Caco-2 (cell line): Measurements from ENCODE around the gene WBP1L. TPM values are rescaled to one million over a fixed set of nuclear protein-coding genes. Genes with fewer than 3 reads are reported as not detected.

Experiments used
- BruUV-seq: library from RNA; stranded (reverse); fragments of 400-500 nt; replicated peaks from 2 replicates; lab custom pipeline; 2021; lab: Mats Ljungman, UMichigan
- CTCF ChIA-PET: fragments of 300-600 bp; sonication (Branson Sonifier 250); formaldehyde crosslinking; loops from one replicate; lab custom pipeline; 2022; ENCODE audit warnings: antibody characterized with exemption; lab: Charles Lee
- POLR2A ChIA-PET: fragments of 300-600 bp; sonication (Branson Sonifier 250); formaldehyde crosslinking; loops from one replicate; lab custom pipeline; 2022; ENCODE audit warnings: antibody characterized with exemption; lab: Charles Lee
- DNase-seq, 2 experiments: peaks; one replicate each; pipeline versions ENCODE4 v3.0.0 to v3.0.0-alpha.2; 2020 to 2022
- H3K27me3 ChIP-seq: replicated peaks from 2 replicates; pipeline ENCODE4 v1.6.0; 2011; ENCODE audit warnings: low read length; ENCODE audit not compliant: control insufficient read depth, insufficient read depth
- H3K36me3 ChIP-seq: 2 replicates; pipeline ENCODE4 v1.5.1; 2011; ENCODE audit warnings: low read length; ENCODE audit not compliant: control insufficient read depth, insufficient read depth
- H3K4me1 ChIP-seq: fragments of 250-450 bp; sonication (Bioruptor Pico); 2 replicates; pipeline ENCODE4 v1.5.1; 2020; ENCODE audit warnings: mild to moderate bottlenecking
- H3K4me3 ChIP-seq: 2 replicates; pipeline ENCODE4 v1.5.1; 2011; ENCODE audit warnings: low read depth, mild to moderate bottlenecking, control low read depth, low read length
- H3K9me3 ChIP-seq: fragments of 250-450 bp; sonication (Bioruptor Pico); 2 replicates; pipeline ENCODE4 v1.5.1; 2020; ENCODE audit warnings: mild to moderate bottlenecking, moderate library complexity
- H3K27ac Mint-ChIP-seq: one replicate; pipeline ENCODE4 v1.8.0; 2022; ENCODE audit warnings: mixed read lengths; ENCODE audit not compliant: unreplicated experiment
- H3K27me3 Mint-ChIP-seq: one replicate; pipeline ENCODE4 v1.8.0; 2022; ENCODE audit warnings: mixed read lengths; ENCODE audit not compliant: insufficient read depth, unreplicated experiment
- H3K36me3 Mint-ChIP-seq: one replicate; pipeline ENCODE4 v1.8.0; 2022; ENCODE audit warnings: mild to moderate bottlenecking, mixed read lengths; ENCODE audit not compliant: insufficient read depth, unreplicated experiment
- H3K4me1 Mint-ChIP-seq: one replicate; pipeline ENCODE4 v1.8.0; 2022; ENCODE audit warnings: low read depth, mixed read lengths; ENCODE audit not compliant: unreplicated experiment
- H3K4me3 Mint-ChIP-seq: one replicate; pipeline ENCODE4 v1.8.0; 2022; ENCODE audit warnings: mild to moderate bottlenecking, moderate library complexity, mixed read lengths; ENCODE audit not compliant: unreplicated experiment
- H3K9me3 Mint-ChIP-seq: one replicate; pipeline ENCODE4 v1.8.0; 2022; ENCODE audit warnings: mixed read lengths; ENCODE audit not compliant: unreplicated experiment
- intact Hi-C: fragments of 100-400 bp; cut with micrococcal nuclease; formaldehyde crosslinking; loops from one replicate; pipeline ENCODE4 v1.10.0; 2022; ENCODE audit not compliant: unreplicated experiment
- total RNA-seq: library from RNA; stranded (reverse); gene quantifications from 2 replicates; pipeline ENCODE4 v1.2.3, GENCODE V29; 2022
- TF ChIP-seq, protein P1 (sequence below), 2 experiments: fragments of 200-600 bp in 1 of 2; IDR thresholded peaks; 1 replicate in 1 of 2; 2 replicates in 1 of 2; pipeline versions ENCODE4 v1.5.1 to v1.8.0; 2011 to 2022; ENCODE audit warnings: antibody characterized with exemption in 1 of 2, control low read depth in 1 of 2, inconsistent platforms in 1 of 2, low read depth in 1 of 2, low read length in 1 of 2, mild to moderate bottlenecking in 1 of 2, moderate library complexity in 1 of 2; ENCODE audit not compliant: insufficient read depth in 1 of 2, severe bottlenecking in 1 of 2, unreplicated experiment in 1 of 2

Gene WBP1L
- total RNA-seq, 1 experiment from 2014 or later, result 28.2 TPM

DNA sequence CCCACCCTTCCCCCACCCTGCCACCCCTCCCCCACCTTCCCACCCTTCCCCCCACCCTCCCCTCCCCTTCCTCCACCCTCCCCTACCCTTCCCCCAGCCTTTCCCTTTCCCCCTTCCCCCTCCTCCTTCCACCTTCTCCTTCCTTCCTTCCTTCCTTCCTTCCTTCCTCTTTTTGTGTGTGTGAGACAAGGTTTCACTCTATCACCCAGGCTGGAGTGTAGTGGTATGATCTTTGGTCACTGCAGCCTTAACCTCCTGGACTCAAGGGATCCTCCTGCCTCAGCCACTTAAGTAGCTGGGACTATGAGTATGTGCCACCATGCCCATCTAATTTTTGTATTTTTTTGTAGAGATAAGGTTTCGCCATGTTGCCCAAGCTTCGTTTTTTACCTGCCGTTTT is 58.2 kb downstream of the WBP1L start:
- H3K4me1 ChIP-seq, result no peaks in the 10 kb centered on the region
- no peaks in the 10 kb centered on the region for H3K9me3 Mint-ChIP-seq
- no peaks in the 10 kb centered on the region for H3K27me3 ChIP-seq
- intact Hi-C loops, result no loop called here
- no peak overlapping the region for H3K4me3 Mint-ChIP-seq
- H3K36me3 ChIP-seq, result no peaks in the 10 kb centered on the region; the same call in 1 of the 2 replicates
- H3K27ac Mint-ChIP-seq, result peak overlapping the region; percentile 54
- DNase-seq, result no peak
- peaks cover 14% of the 10 kb centered on the region for H3K36me3 Mint-ChIP-seq
- ChIA-PET CTCF (interaction anchor here (0.6 to 0.7 kb wide), 3 partner anchors 30 to 100 kb away, joined by 3 to 5 read pairs (median 3); no protein-coding TSS in a partner anchor), POLR2A (no interaction called here)
- no peaks in the 10 kb centered on the region for H3K27me3 Mint-ChIP-seq
- peaks cover 7% of the 10 kb centered on the region for H3K4me1 Mint-ChIP-seq
- no peaks in the 10 kb centered on the region for H3K9me3 ChIP-seq
- no peak overlapping the region for H3K4me3 ChIP-seq
- TF ChIP-seq, protein P1, sequence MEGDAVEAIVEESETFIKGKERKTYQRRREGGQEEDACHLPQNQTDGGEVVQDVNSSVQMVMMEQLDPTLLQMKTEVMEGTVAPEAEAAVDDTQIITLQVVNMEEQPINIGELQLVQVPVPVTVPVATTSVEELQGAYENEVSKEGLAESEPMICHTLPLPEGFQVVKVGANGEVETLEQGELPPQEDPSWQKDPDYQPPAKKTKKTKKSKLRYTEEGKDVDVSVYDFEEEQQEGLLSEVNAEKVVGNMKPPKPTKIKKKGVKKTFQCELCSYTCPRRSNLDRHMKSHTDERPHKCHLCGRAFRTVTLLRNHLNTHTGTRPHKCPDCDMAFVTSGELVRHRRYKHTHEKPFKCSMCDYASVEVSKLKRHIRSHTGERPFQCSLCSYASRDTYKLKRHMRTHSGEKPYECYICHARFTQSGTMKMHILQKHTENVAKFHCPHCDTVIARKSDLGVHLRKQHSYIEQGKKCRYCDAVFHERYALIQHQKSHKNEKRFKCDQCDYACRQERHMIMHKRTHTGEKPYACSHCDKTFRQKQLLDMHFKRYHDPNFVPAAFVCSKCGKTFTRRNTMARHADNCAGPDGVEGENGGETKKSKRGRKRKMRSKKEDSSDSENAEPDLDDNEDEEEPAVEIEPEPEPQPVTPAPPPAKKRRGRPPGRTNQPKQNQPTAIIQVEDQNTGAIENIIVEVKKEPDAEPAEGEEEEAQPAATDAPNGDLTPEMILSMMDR (IDR thresholded peaks at IDR 0.05; ENCODE audit: insufficient read depth in 1 of 2, low read depth in 1 of 2, low read length in 1 of 2, severe bottlenecking in 1 of 2, unreplicated experiment in 1 of 2), result no peak
- BruUV-seq, result no TSS peak

DNA sequence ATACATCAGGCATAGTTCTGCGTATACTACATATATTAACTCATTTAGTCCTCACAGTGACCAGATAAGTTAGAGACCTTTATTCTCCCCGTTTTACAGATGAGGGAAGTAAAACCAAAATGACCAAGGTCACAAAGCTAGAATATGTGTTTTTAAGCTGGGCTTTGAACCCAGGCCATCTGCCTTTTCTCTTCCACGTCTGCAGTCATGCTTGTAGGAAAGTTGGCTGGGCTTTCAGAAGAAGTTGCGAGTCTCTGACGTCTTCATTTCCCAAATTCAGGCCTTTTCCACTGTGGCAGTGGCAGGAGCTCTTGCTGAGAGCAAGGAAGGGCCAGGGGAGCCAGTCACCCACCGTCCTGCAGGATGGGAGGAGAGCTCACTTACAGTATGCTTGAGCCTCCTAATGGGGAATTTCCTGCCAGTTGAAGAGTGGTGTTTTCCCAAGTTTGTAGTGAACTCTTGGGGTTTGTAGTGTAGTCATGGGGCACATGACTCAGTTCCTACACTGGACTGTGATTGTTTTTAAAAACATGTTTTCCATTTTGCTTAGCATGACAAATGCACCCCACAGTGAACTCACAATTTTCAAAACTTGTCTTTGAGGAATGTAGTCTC is 59.3 kb downstream of the WBP1L start:
- Mint-ChIP-seq H3K4me3 (no peak overlapping the region), H3K36me3 (peaks cover 14% of the 10 kb centered on the region)
- CTCF ChIA-PET, result no interaction called here

DNA sequence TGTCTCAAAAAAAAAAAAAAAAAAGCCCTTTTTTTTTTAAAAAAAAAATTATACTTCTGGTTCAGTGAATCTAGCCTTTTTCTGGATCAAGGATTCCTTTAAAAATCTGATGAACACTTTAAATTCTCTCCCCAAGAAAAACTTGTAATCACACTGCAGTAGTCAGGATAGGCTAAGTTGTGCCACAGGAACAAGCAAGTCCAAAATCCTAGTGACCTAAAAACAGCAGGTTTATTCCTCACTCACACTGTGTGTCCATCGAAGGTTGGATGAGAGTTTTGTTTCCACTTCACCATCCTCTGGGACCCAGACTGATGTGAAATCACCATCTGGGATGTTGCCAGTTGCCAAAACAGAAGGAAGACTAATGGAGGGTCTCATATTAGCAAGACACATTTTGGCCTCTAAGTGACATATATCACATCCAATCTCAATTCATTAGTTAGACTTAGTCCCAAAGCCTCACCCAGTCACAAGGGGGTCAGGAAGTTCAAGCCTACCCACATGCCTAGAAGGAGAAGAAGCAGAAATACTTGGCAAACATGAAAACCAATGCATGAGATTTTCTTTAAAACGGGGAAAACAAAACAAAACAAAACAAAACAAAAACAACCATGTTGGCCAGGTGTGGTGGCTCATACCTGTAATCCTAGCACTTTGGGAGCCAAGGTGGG is 60.8 kb downstream of the WBP1L start:
- no peak for DNase-seq
- ChIA-PET CTCF (no interaction called here), POLR2A (no interaction called here)
- Histone ChIP-seq H3K4me3 (no peak overlapping the region), H3K9me3 (no peaks in the 10 kb centered on the region), H3K4me1 (no peaks in the 10 kb centered on the region), H3K36me3 (no peaks in the 10 kb centered on the region; the same call in 1 of the 2 replicates), H3K27me3 (no peaks in the 10 kb centered on the region)
- TF ChIP-seq, protein P1 (IDR thresholded peaks at IDR 0.05; ENCODE audit: insufficient read depth in 1 of 2, low read depth in 1 of 2, low read length in 1 of 2, severe bottlenecking in 1 of 2, unreplicated experiment in 1 of 2), result no peak
- BruUV-seq, result no TSS peak
- intact Hi-C loops, result no loop called here
- Mint-ChIP-seq H3K27me3 (no peaks in the 10 kb centered on the region), H3K9me3 (no peaks in the 10 kb centered on the region), H3K4me1 (peaks cover 7% of the 10 kb centered on the region), H3K4me3 (no peak overlapping the region), H3K36me3 (peaks cover 14% of the 10 kb centered on the region), H3K27ac (no peak overlapping the region)

More for the DNA sequence above, 59.3 kb downstream of the WBP1L start:
- H3K27me3 Mint-ChIP-seq, result no peaks in the 10 kb centered on the region
- Histone ChIP-seq H3K4me1 (no peaks in the 10 kb centered on the region), H3K9me3 (no peaks in the 10 kb centered on the region), H3K36me3 (no peaks in the 10 kb centered on the region; the same call in 1 of the 2 replicates), H3K27me3 (no peaks in the 10 kb centered on the region), H3K4me3 (no peak overlapping the region)
- H3K27ac Mint-ChIP-seq, result no peak overlapping the region
- POLR2A ChIA-PET, result no interaction called here
- H3K4me1 Mint-ChIP-seq, result peaks cover 7% of the 10 kb centered on the region
- TF ChIP-seq, protein P1 (IDR thresholded peaks at IDR 0.05; ENCODE audit: insufficient read depth in 1 of 2, low read depth in 1 of 2, low read length in 1 of 2, severe bottlenecking in 1 of 2, unreplicated experiment in 1 of 2), result no peak
- intact Hi-C loops, result no loop called here
- BruUV-seq, result no TSS peak
- no peaks in the 10 kb centered on the region for H3K9me3 Mint-ChIP-seq
- DNase-seq, result no peak
